Smooth muscle cell (in vitro differentiated cells): ENCODE results near the gene DNPEP. TPM values are rescaled to one million over a fixed set of nuclear protein-coding genes. Genes with fewer than 3 reads are reported as not detected.

Experiments
- DNase-seq: peaks from one replicate; lab custom pipeline; 2025; ENCODE audit not compliant: unreplicated experiment; lab: John Stamatoyannopoulos, UW
- H2AFZ ChIP-seq: fragments of 200-600 bp; sonication (generic); 2 replicates; pipeline ENCODE4 v1.6.0; 2016; ENCODE audit warnings: antibody characterized with exemption, low read depth, mild to moderate bottlenecking
- H3F3A ChIP-seq: fragments of 200-600 bp; sonication (generic); 2 replicates; pipeline ENCODE4 v1.6.0; 2017; ENCODE audit warnings: antibody characterized with exemption, low read depth
- H3K27ac ChIP-seq: fragments of 200-600 bp; sonication (generic); 2 replicates; pipeline ENCODE4 v1.5.1; 2016; ENCODE audit warnings: low read depth, mild to moderate bottlenecking
- H3K27me3 ChIP-seq: fragments of 200-600 bp; sonication (generic); 2 replicates; pipeline ENCODE4 v1.6.1; 2016; ENCODE audit warnings: low read depth, mild to moderate bottlenecking
- H3K36me3 ChIP-seq: fragments of 200-600 bp; sonication (generic); 2 replicates; pipeline ENCODE4 v1.5.1; 2016; ENCODE audit warnings: low read depth
- H3K4me1 ChIP-seq: fragments of 200-600 bp; sonication (generic); 2 replicates; pipeline ENCODE4 v1.5.1; 2016; ENCODE audit warnings: low read depth
- H3K4me2 ChIP-seq: fragments of 200-600 bp; sonication (generic); 2 replicates; pipeline ENCODE4 v1.6.0; 2016; ENCODE audit warnings: mild to moderate bottlenecking
- H3K4me3 ChIP-seq: fragments of 200-600 bp; sonication (generic); 2 replicates; pipeline ENCODE4 v1.5.1; 2016; ENCODE audit warnings: mild to moderate bottlenecking
- H3K79me2 ChIP-seq: fragments of 200-600 bp; sonication (generic); 2 replicates; pipeline ENCODE4 v1.6.0; 2016; ENCODE audit warnings: low read depth, mild to moderate bottlenecking
- H3K9ac ChIP-seq: fragments of 200-600 bp; sonication (generic); 2 replicates; pipeline ENCODE4 v1.6.0; 2016; ENCODE audit warnings: low read depth
- H3K9me3 ChIP-seq: fragments of 200-600 bp; sonication (generic); replicated peaks from 2 replicates; pipeline ENCODE4 v1.5.1; 2016; ENCODE audit warnings: low read depth
- H4K20me1 ChIP-seq: fragments of 200-600 bp; sonication (generic); 2 replicates; pipeline ENCODE4 v1.6.0; 2016; ENCODE audit warnings: low read depth
- WGBS: methylation state at CpG from one replicate; pipeline ENCODE4 v1.1.7; 2016; ENCODE audit warnings: low lambda C conversion rate; 5-methylcytosine and 5-hydroxymethylcytosine counted together
- polyA plus RNA-seq: library from polyadenylated mRNA; unstranded; fragments of >200 nt; fragmentation: Nextera tagmentation; extraction: Ambion mirVana; gene quantifications from 2 replicates; pipeline ENCODE4 v1.2.1, GENCODE V29; 2016
- total RNA-seq: library from RNA; depleted of rRNA; stranded (reverse); fragments of >200 nt; gene quantifications from 2 replicates; pipeline ENCODE4 v1.2.3, GENCODE V29; 2014
- TF ChIP-seq, protein P1 (sequence below): fragments of 200-600 bp; sonication (generic); IDR thresholded peaks from 2 replicates; pipeline ENCODE4 v1.5.1; 2017; ENCODE audit warnings: borderline replicate concordance, mild to moderate bottlenecking, antibody characterized with exemption; ENCODE audit not compliant: insufficient read depth, poor library complexity, severe bottlenecking

The DNPEP gene
- total and polyA plus RNA-seq, 2 experiments from 2014 or later: 48.1 to 137 TPM

GRCh38 chr2:219426534-219427136, 38.9 kb upstream of the DNPEP start:
- Histone ChIP-seq H3K27ac (no peak overlapping the region), H3K27me3 (no peaks in the 10 kb centered on the region), H3K79me2 (no peaks in the 10 kb centered on the region), H3K9ac (no peak overlapping the region), H4K20me1 (no peaks in the 10 kb centered on the region), H3K4me3 (no peak overlapping the region), H3K36me3 (no peaks in the 10 kb centered on the region), H3K4me2 (no peak overlapping the region), H2AFZ (no peak overlapping the region), H3K4me1 (no peaks in the 10 kb centered on the region), H3K9me3 (no peaks in the 10 kb centered on the region), H3F3A (no peaks in the 10 kb centered on the region)
- no peak for DNase-seq
- TF ChIP-seq, protein P1, sequence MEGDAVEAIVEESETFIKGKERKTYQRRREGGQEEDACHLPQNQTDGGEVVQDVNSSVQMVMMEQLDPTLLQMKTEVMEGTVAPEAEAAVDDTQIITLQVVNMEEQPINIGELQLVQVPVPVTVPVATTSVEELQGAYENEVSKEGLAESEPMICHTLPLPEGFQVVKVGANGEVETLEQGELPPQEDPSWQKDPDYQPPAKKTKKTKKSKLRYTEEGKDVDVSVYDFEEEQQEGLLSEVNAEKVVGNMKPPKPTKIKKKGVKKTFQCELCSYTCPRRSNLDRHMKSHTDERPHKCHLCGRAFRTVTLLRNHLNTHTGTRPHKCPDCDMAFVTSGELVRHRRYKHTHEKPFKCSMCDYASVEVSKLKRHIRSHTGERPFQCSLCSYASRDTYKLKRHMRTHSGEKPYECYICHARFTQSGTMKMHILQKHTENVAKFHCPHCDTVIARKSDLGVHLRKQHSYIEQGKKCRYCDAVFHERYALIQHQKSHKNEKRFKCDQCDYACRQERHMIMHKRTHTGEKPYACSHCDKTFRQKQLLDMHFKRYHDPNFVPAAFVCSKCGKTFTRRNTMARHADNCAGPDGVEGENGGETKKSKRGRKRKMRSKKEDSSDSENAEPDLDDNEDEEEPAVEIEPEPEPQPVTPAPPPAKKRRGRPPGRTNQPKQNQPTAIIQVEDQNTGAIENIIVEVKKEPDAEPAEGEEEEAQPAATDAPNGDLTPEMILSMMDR: no peak
- WGBS: 96% methylated on average over 7 of the region's 7 CpGs

- H3K4me2 ChIP-seq: no peak overlapping the region
- no peak overlapping the region for H3K9ac ChIP-seq
- no peak overlapping the region for H3K27ac ChIP-seq
- H3K79me2 ChIP-seq: no peaks in the 10 kb centered on the region
- DNase-seq: no peak
- H3K4me1 ChIP-seq: no peaks in the 10 kb centered on the region
- no peaks in the 10 kb centered on the region for H3K27me3 ChIP-seq
- no peaks in the 10 kb centered on the region for H3K36me3 ChIP-seq
- no peak overlapping the region for H2AFZ ChIP-seq
- WGBS: 93% methylated on average over 7 of the region's 7 CpGs
- no peak overlapping the region for H3K4me3 ChIP-seq
- H4K20me1 ChIP-seq: no peaks in the 10 kb centered on the region
- TF ChIP-seq, protein P1: no peak
- H3F3A ChIP-seq: no peaks in the 10 kb centered on the region
- no peaks in the 10 kb centered on the region for H3K9me3 ChIP-seq
Observed at GRCh38 chr2:219426068-219426443, 38.3 kb upstream of the DNPEP start.

DNA sequence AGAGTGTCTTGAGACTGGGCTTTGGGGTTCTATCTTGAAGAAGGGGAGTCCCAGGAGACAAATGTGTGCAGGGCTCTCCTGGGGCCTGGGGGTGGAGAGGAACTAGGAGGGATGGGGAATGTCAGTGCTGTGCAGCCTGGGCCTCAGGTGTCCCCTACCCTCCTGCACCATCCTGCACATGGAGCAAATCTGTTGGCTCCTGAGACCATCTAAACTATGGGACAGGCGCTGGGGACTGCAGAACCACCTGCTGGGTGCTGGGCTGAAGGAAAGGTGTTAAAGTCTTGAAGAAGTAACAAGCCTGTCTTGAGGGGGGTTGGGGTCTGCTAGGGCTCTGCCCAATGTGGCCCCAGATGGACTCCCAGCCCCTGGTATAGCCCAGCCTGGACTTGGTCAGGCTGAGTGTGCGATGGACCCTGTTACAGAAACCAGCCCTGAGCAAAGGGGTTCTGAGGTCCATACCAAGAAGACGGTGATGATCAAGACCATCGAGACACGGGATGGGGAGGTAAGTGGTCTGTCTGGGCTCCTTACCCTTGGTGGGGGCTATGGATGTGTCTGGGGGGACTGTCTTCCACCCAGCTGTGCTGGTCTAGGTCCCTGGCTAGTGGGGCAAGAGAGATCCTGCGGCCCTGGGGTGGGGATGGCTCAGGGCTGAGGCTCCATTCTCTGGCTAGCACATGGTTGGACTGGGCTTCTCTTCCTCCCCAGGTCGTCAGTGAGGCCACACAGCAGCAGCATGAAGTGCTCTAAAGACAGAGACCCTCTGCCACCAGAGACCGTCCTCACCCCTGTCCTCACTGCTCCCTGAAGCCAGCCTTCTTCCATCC, 37.7 kb upstream of the DNPEP start:
- Histone ChIP-seq H3K4me3 (no peak overlapping the region), H3K79me2 (no peaks in the 10 kb centered on the region), H2AFZ (no peak overlapping the region), H3K27me3 (no peaks in the 10 kb centered on the region), H3F3A (no peaks in the 10 kb centered on the region), H4K20me1 (no peaks in the 10 kb centered on the region), H3K9ac (no peak overlapping the region), H3K4me2 (no peak overlapping the region), H3K36me3 (no peaks in the 10 kb centered on the region), H3K27ac (no peak overlapping the region), H3K4me1 (no peaks in the 10 kb centered on the region), H3K9me3 (no peaks in the 10 kb centered on the region)
- WGBS: 93% methylated on average over 8 of the region's 8 CpGs
- TF ChIP-seq, protein P1: no peak
- no peak for DNase-seq
